ENCODE data around the gene ABCB9. TPM values are rescaled to one million over a fixed set of nuclear protein-coding genes. Genes with fewer than 3 reads are reported as not detected.

ABCB9 gene
- total RNA-seq, 1 donor from 2014 or later, result 2.9 TPM

DNA sequence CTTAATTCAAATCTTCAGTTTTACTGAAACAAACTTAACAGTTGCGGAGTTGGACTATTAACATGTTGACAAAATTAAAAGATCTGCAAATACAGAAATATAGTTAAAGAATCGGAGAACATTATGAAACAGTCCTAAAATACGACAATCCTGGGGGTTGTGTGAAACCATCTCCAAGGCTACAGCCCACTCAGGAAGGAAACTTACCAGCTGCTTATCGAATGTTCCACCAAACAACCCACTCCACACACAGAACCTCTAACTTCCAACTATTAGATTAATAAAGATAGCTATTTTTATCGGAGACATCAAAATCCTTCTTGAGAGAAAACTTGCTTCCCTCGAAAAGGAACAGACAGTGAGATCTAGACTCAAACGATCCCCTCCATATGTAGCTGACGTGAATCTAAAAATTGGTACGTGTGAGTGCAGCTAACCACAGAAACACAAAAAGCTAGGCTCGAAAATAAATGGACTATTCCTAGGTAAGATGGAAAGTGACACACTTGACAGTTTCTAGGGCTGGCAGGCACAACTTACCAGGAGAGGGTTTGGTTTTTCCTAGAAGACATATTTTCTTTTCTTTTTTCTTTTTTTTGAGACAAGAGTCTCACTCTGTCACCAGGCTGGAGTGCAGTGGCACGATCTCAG is 83.2 kb downstream of the ABCB9 start:
- peak overlapping the region; percentile 47 for H3K27ac ChIP-seq
- DNase-seq (no peak), ATAC-seq (no peak)
- peaks cover 89% of the 10 kb centered on the region for H3K4me1 ChIP-seq
- no peak overlapping the region for H3K4me3 ChIP-seq
- no peaks in the 10 kb centered on the region for H3K27me3 ChIP-seq (ENCODE audit: low read depth)
- intact Hi-C loops (cut with DNase I), result no loop called here
- H3K9me3 ChIP-seq, result no peaks in the 10 kb centered on the region
- H3K36me3 ChIP-seq, result no peaks in the 10 kb centered on the region
- TF ChIP-seq, protein P1, sequence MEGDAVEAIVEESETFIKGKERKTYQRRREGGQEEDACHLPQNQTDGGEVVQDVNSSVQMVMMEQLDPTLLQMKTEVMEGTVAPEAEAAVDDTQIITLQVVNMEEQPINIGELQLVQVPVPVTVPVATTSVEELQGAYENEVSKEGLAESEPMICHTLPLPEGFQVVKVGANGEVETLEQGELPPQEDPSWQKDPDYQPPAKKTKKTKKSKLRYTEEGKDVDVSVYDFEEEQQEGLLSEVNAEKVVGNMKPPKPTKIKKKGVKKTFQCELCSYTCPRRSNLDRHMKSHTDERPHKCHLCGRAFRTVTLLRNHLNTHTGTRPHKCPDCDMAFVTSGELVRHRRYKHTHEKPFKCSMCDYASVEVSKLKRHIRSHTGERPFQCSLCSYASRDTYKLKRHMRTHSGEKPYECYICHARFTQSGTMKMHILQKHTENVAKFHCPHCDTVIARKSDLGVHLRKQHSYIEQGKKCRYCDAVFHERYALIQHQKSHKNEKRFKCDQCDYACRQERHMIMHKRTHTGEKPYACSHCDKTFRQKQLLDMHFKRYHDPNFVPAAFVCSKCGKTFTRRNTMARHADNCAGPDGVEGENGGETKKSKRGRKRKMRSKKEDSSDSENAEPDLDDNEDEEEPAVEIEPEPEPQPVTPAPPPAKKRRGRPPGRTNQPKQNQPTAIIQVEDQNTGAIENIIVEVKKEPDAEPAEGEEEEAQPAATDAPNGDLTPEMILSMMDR (IDR thresholded peaks at IDR 0.05), result no peak

DNA sequence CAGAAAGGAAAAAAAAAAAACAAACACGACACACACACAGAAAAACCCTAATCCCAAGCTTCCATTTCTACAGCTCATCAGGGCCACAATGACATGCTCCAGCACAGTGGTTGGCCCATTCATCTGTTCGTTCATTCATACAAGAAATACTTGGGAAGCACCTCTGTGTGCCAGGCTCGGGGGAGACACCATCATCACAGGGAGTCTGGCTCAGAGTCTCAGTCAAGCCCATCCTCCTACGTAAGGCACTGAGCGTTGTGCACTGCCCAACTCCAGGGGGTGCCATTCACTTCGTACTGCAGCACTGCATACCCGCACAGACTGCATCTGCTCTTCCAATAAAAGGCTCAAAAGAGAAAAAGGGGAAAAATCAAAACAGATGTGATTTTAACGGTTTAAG is 85.6 kb downstream of the ABCB9 start:
- DNase-seq (no peak), ATAC-seq (peak; percentile 58 to 62)
- H3K4me1 ChIP-seq, result peaks cover 89% of the 10 kb centered on the region
- TF ChIP-seq, protein P1 (IDR thresholded peaks at IDR 0.05), result peak; percentile 37
- no peaks in the 10 kb centered on the region for H3K9me3 ChIP-seq
- H3K4me3 ChIP-seq, result no peak overlapping the region
- intact Hi-C loops (cut with DNase I), result no loop called here
- H3K36me3 ChIP-seq, result no peaks in the 10 kb centered on the region
- H3K27me3 ChIP-seq (ENCODE audit: low read depth), result no peaks in the 10 kb centered on the region
- peak overlapping the region; percentile 38 for H3K27ac ChIP-seq

GRCh38 chr12:122880155-122880667 is 86.1 kb downstream of the ABCB9 start:
- Histone ChIP-seq H3K27ac (peak overlapping the region; percentile 20), H3K27me3 (ENCODE audit: low read depth) (no peaks in the 10 kb centered on the region), H3K4me1 (peaks cover 94% of the 10 kb centered on the region), H3K4me3 (no peak overlapping the region), H3K9me3 (no peaks in the 10 kb centered on the region), H3K36me3 (no peaks in the 10 kb centered on the region)
- TF ChIP-seq, protein P1 (IDR thresholded peaks at IDR 0.05), result no peak
- DNase-seq, result no peak
- peak in 1 of 2 donors; percentile 3 for ATAC-seq
- intact Hi-C loops (cut with DNase I), result no loop called here

Small RNA genes within 50 kb of the gene (microRNA-seq; reads per million reads assigned to microRNA genes)
- not detected for gene MIR4304 (ENCODE audit: borderline number of aligned reads)

Other genes with a start within 250 kb of the ABCB9 start
- gene HCAR3, start 249.7 kb downstream of the ABCB9 start, total RNA-seq, result 6.9 TPM
- 1.6 TPM for gene HCAR1, start 235.6 kb downstream of the ABCB9 start, total RNA-seq
- gene DENR, start 213.6 kb downstream of the ABCB9 start, total RNA-seq, result 30.9 TPM
- gene CCDC62, start 191.9 kb downstream of the ABCB9 start, total RNA-seq, result 0.44 TPM
- 28.2 TPM for gene HIP1R, start 131.0 kb downstream of the ABCB9 start, total RNA-seq
- 34.5 TPM for gene VPS37B, start 70.3 kb downstream of the ABCB9 start, total RNA-seq
- gene OGFOD2, start 8.8 kb upstream of the ABCB9 start, total RNA-seq, result 19.5 TPM
- gene ARL6IP4, start 14.2 kb upstream of the ABCB9 start, total RNA-seq, result 139 TPM
- 29.9 TPM for gene PITPNM2, start 184.6 kb upstream of the ABCB9 start, total RNA-seq

Measured in lower lobe of right lung (tissue), 2 donors.